ENCODE results near the gene TMEFF1.

DNA sequence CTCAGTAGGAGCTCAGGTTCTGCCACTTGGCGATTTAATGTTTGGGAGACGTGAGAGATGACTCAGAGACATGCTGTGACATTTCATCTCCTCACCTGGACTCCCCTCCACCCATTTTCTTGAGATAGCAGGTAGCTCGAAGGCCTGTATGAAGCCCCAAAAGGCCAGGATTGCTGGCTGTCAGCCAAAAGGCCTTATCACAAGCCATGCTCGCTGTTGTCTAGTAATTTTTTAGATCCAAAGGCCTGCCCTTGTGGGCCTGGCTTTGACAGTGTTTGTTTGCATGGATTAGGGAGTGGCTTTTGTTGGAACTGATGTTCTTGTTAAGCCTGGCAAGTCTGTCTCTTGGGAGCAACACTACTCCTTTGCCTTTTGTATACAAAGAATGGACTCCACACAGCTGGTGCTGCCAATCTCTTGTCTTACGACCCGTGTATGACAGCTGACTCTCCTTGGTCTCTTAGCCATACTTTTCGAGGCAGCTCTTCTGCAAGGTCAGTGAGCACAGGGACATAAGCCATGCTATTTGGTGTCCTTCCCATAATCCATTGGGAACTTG lies 127.7 kb downstream of the TMEFF1 start:
- TF ChIP-seq CTCF (IDR thresholded peaks at IDR 0.05), result no peak
- TF ChIP-seq EZH2phosphoT487 (IDR thresholded peaks at IDR 0.05), result no peak
- TF ChIP-seq EZH2 (IDR thresholded peaks at IDR 0.05), result no peak
